Activated T-cell treated with anti-CD3 and anti-CD28 coated beads, Interleukin-2, amount 50 U/mL, for 1 hour (primary cell): ENCODE results near the gene GPR157.

Source experiments
- DNase-seq: peaks from one replicate; pipeline ENCODE4 v3.0.0-alpha.2; 2020

GPR157 gene

DNA sequence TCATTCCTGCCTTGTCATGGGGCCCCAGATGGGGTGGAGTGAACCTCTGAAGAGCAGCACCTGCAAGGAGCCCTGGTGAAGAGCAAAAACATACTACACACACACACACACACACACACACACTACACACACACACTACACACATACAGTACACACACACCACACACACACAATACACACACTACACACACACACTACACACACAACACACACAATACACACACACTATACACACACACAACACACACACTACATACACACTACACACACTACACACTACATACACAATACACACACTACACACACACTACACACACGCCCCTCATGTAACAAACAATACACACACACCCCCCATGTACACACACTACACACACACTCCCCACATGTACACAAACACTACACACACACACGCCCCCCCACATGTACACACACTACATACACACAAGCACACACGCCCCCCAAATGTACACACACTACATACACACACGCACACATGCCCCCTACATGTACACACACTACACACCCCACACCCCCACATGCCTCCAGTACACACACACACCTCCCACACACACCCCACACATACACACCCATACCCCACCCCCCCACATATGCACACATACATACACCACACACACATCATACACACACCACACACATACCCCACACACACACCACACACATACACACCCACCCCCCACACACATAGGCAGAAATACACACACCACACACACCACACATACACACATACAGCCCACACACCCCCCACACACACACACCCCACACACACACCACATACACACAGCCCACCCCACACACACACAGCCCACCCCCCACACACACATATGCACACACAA, 68.8 kb downstream of the GPR157 start:
- DNase-seq = no peak

DNA sequence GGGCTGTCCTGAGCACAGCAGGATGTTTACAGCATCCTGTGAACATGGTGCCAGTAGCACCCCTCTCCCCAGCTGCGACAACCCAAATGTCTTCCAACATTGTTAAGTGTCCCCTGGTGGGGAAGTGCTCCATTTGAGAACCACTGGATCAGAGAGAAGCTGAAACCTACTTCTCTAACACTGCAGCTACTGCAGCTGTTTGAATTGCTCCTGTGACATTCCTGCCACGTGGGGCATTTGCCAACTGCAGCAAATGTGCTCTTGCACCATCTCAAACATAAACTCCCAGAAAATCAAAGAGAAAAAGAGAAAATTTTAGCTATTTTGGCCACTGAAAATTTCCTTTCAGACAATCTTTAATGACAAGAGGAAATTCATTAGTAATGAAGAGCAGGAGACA, 70.4 kb downstream of the GPR157 start:
- DNase-seq = no peak

GRCh38 chr1:9057851-9058250, 71.1 kb downstream of the GPR157 start:
- DNase-seq = no peak

DNA sequence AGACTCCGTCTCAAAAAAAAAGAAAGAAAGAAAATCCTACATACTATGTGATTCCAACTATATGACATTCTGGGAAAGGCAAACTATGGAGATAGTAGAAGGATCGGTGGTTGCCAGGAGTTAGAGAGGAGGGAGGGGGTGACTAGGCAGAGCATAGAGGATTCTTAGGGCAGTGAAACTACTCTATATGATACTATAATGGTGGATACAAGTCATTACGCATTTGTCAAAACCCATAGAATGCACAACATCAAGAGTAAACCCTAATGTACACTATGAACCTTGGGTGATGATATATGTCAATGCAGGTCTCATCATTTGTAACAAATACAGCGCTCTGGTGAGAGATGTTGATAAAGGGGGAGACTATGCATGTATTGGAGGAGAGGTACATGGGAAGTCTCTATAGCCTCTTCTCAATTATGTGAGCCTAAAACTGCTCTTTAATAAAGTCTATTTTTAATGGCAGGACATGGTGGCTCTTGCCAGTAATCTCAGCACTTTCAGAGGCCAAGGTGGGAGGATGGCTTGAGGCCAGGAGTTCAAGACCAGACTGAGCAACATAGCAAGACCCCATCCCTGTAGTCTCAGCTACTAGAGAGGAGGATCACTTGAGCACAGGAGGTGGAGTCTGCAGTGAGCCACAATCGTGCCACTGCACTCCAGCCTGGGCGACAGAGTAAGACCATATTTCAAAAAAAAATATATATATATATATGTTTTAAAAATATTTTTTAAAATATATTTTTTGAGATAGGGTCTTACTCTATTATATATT, 76.4 kb downstream of the GPR157 start:
- no peak for DNase-seq

GRCh38 chr1:9051379-9051778, 77.5 kb downstream of the GPR157 start:
- DNase-seq = no peak

GRCh38 chr1:9050803-9051202, 78.1 kb downstream of the GPR157 start:
- DNase-seq = no peak
